HCT116 (cell line): ENCODE data around the gene ZSWIM4. TPM values are rescaled to one million over a fixed set of nuclear protein-coding genes. Genes with fewer than 3 reads are reported as not detected.

Experiments used
- ATAC-seq: fragments of 200-7000 bp; cut with Tn5 transposase; 2 replicates; pipeline ENCODE4 v1.9.1; 2020; ENCODE audit warnings: mild to moderate bottlenecking, moderate library complexity
- BruUV-seq: library from RNA; stranded (reverse); fragments of 400-500 nt; replicated peaks from 2 replicates; lab custom pipeline; 2021; lab: Mats Ljungman, UMichigan
- CTCF ChIA-PET: fragments of 300-600 bp; sonication (Branson Sonifier 250); formaldehyde crosslinking; loops from one replicate; lab custom pipeline; 2021; ENCODE audit warnings: antibody characterized with exemption; lab: Charles Lee
- POLR2A ChIA-PET: fragments of 300-600, 350-600 bp; sonication (Branson Sonifier 250); formaldehyde crosslinking; loops from one replicate; lab custom pipeline; 2021; ENCODE audit warnings: antibody characterized with exemption; lab: Charles Lee
- RAD21 ChIA-PET, 2 experiments: fragments of 300-600 bp; sonication (Branson Sonifier 250); formaldehyde crosslinking; loops; one replicate each; lab custom pipeline; 2023; ENCODE audit warnings: low total read pairs in 2 of 2; ENCODE audit not compliant: uncharacterized antibody in 2 of 2, unreplicated experiment in 2 of 2, low non-redundant PET in 1 of 2; lab: Charles Lee
- DNase-seq: peaks from one replicate; pipeline ENCODE4 v3.0.0-alpha.2; 2010; ENCODE audit warnings: low read depth, low spot score
- H2AFZ ChIP-seq: fragments of 200-600 bp; shearing (Covaris generic), sonication (generic); 2 replicates; pipeline ENCODE4 v1.6.1; 2017; ENCODE audit warnings: low read depth, mixed run types, mixed read lengths, antibody characterized with exemption, low read length; ENCODE audit not compliant: poor library complexity, severe bottlenecking
- H3K27ac ChIP-seq: 2 replicates; pipeline ENCODE4 v1.5.1; 2012; ENCODE audit warnings: low read depth, low read length
- H3K27me3 ChIP-seq: fragments of 200-600 bp; sonication (generic); 2 replicates; pipeline ENCODE4 v1.6.1; 2016; ENCODE audit warnings: mixed run types, low read length, mixed read lengths; ENCODE audit not compliant: insufficient read depth
- H3K36me3 ChIP-seq, 2 experiments: fragments of 200-500 bp in 1 of 2; fragments of 200-600 bp in 1 of 2; sonication (Bioruptor generic) in 1 of 2; sonication (generic) in 1 of 2; 2 replicates each; pipeline versions ENCODE4 v1.5.1 to v1.6.1; 2014 to 2016; ENCODE audit warnings: low read length in 2 of 2, inconsistent platforms in 1 of 2, mixed read lengths in 1 of 2, mixed run types in 1 of 2; ENCODE audit not compliant: insufficient read depth in 2 of 2, control insufficient read depth in 1 of 2
- H3K4me1 ChIP-seq, 2 experiments: fragments of 200-600 bp in 1 of 2; sonication (generic) in 1 of 2; 2 replicates each; pipeline versions ENCODE4 v1.5.1 to v1.6.1; 2012 to 2017; ENCODE audit warnings: low read length in 2 of 2, inconsistent platforms in 1 of 2, mild to moderate bottlenecking in 1 of 2, mixed read lengths in 1 of 2, mixed run types in 1 of 2, moderate library complexity in 1 of 2; ENCODE audit not compliant: insufficient read depth in 2 of 2, control insufficient read depth in 1 of 2
- H3K4me2 ChIP-seq: fragments of 200-600 bp; sonication (generic); 2 replicates; pipeline ENCODE4 v1.6.1; 2017; ENCODE audit warnings: mixed run types, low read length, mixed read lengths
- H3K4me3 ChIP-seq, 2 experiments: fragments of 200-600 bp in 1 of 2; sonication (generic) in 1 of 2; replicated peaks in 1 of 2; 2 replicates each; pipeline ENCODE4 v1.5.1; 2011 to 2016; ENCODE audit warnings: low read length in 2 of 2, control low read depth in 1 of 2, low read depth in 1 of 2, mild to moderate bottlenecking in 1 of 2, mixed read lengths in 1 of 2, mixed run types in 1 of 2
- H3K79me2 ChIP-seq: fragments of 200-600 bp; sonication (generic); 2 replicates; pipeline ENCODE4 v1.6.1; 2017; ENCODE audit warnings: mild to moderate bottlenecking, mixed run types, low read length, moderate library complexity, mixed read lengths; ENCODE audit not compliant: insufficient read depth
- H3K9ac ChIP-seq: fragments of 200-600 bp; sonication (generic); 2 replicates; pipeline ENCODE4 v1.6.1; 2016; ENCODE audit warnings: low read length, mixed read lengths
- H3K9me2 ChIP-seq: fragments of 200-600 bp; sonication (generic), shearing (Covaris generic); 2 replicates; pipeline ENCODE4 v1.6.1; 2017; ENCODE audit warnings: mixed run types, mild to moderate bottlenecking, moderate library complexity; ENCODE audit not compliant: insufficient read depth
- H3K9me3 ChIP-seq, 2 experiments: fragments of 200-500 bp in 1 of 2; fragments of 200-600 bp in 1 of 2; sonication (Bioruptor generic) in 1 of 2; sonication (generic) in 1 of 2; 2 replicates each; pipeline ENCODE4 v1.6.1; 2014 to 2017; ENCODE audit warnings: low read length in 2 of 2, mixed read lengths in 2 of 2, inconsistent platforms in 1 of 2, low read depth in 1 of 2, mild to moderate bottlenecking in 1 of 2, mixed run types in 1 of 2, moderate library complexity in 1 of 2; ENCODE audit not compliant: control insufficient read depth in 1 of 2, insufficient read depth in 1 of 2
- H4K20me1 ChIP-seq: fragments of 200-600 bp; sonication (generic), shearing (Covaris generic); 2 replicates; pipeline ENCODE4 v1.6.1; 2017; ENCODE audit warnings: mixed run types, mild to moderate bottlenecking, moderate library complexity; ENCODE audit not compliant: insufficient read depth
- CBX3 ChIP-seq: IDR thresholded peaks from 2 replicates; pipeline ENCODE4 v1.6.1; 2012; ENCODE audit warnings: low read depth
- CEBPB ChIP-seq: IDR thresholded peaks from 2 replicates; pipeline ENCODE4 v1.6.1; 2012; ENCODE audit warnings: low read depth
- EGR1 ChIP-seq: IDR thresholded peaks from 2 replicates; pipeline ENCODE4 v1.6.1; 2012; ENCODE audit warnings: low read depth
- ELF1 ChIP-seq: IDR thresholded peaks from 2 replicates; pipeline ENCODE4 v1.6.1; 2012; ENCODE audit warnings: low read depth, borderline replicate concordance
- JUND ChIP-seq: IDR thresholded peaks from 2 replicates; pipeline ENCODE4 v1.6.1; 2012
- POLR2AphosphoS5 ChIP-seq: IDR thresholded peaks from 2 replicates; pipeline ENCODE4 v1.6.1; 2011; ENCODE audit warnings: mild to moderate bottlenecking, low read depth, low read length, moderate library complexity
- RAD21 ChIP-seq: IDR thresholded peaks from 2 replicates; pipeline ENCODE4 v1.6.1; 2012; ENCODE audit warnings: low read depth, mild to moderate bottlenecking
- SIN3A ChIP-seq: IDR thresholded peaks from 2 replicates; pipeline ENCODE4 v1.6.1; 2012; ENCODE audit warnings: low read depth
- SP1 ChIP-seq: IDR thresholded peaks from 2 replicates; pipeline ENCODE4 v1.6.1; 2012; ENCODE audit warnings: low read depth
- YY1 ChIP-seq: IDR thresholded peaks from 2 replicates; pipeline ENCODE4 v1.6.1; 2011; ENCODE audit warnings: low read length, low read depth, moderate library complexity, mild to moderate bottlenecking; ENCODE audit not compliant: insufficient replicate concordance; ENCODE audit errors: extremely low read depth
- ZFX ChIP-seq: fragments of 450-650 bp; IDR thresholded peaks from 2 replicates; pipeline ENCODE4 v1.6.1; 2017
- ZNF274 ChIP-seq: fragments of 200-500 bp; sonication (Bioruptor generic); IDR thresholded peaks from 2 replicates; pipeline ENCODE4 v1.6.1; 2014; ENCODE audit warnings: mild to moderate bottlenecking, low read depth, low read length, inconsistent platforms
- intact Hi-C: fragments of 100-400 bp; cut with micrococcal nuclease; formaldehyde crosslinking; loops from 2 replicates; pipeline ENCODE4 v1.10.0; 2022
- total RNA-seq: library from RNA; stranded (reverse); gene quantifications from one replicate; pipeline ENCODE4 v1.2.1, GENCODE V29; 2021; ENCODE audit not compliant: unreplicated experiment
- TF ChIP-seq, protein P1 (sequence below): IDR thresholded peaks from 2 replicates; pipeline ENCODE4 v1.6.1; 2012; ENCODE audit warnings: low read depth

ZSWIM4 gene
- total RNA-seq, 1 experiment from 2014 or later = 9.8 TPM

DNA sequence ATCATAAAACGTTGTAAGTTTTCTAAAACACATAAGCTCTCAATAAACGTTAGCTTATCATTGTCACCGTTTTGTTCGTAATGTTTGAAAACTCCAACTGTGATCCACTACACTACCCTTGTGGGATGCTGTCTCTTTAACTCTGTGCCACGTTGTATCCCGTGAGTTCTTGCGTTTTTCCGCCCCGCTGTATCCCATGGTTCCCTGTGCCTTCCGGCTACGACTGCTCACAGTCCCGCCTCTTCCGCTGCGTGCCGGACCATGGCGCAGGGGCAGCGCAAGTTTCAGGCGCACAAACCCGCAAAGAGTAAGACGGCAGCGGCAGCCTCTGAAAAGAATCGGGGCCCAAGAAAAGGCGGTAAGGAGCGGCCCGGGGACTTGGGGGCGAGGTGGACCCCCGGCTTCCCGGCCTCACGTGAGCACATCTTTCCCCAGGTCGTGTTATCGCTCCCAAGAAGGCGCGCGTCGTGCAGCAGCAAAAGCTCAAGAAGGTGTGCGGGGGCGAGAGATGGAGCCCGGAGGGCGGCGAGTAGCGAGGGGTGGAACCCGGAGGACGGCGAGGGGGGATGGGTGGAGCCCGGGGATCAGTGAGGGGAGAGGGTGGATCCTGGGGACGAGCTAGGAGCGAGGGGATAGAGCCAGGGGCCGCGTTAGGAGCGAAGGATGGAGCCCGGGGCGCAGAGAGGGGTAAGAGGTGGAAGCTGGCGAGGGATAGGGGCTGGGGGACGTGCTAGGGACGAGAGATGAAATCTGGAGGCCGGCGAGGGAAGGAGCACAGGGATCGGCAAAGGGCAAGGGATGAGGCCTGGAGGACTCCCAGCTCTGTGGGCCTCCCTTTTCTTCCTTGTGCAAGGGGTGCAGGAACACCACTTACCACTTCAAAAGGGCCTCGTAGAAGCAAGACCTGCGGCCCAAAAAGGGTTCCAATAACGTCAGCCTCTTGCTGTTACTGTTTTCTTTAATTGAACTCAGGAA lies 20.7 kb upstream of the ZSWIM4 start, which contains the start of gene C19orf53 (continued):
- TF ChIP-seq, protein P1, sequence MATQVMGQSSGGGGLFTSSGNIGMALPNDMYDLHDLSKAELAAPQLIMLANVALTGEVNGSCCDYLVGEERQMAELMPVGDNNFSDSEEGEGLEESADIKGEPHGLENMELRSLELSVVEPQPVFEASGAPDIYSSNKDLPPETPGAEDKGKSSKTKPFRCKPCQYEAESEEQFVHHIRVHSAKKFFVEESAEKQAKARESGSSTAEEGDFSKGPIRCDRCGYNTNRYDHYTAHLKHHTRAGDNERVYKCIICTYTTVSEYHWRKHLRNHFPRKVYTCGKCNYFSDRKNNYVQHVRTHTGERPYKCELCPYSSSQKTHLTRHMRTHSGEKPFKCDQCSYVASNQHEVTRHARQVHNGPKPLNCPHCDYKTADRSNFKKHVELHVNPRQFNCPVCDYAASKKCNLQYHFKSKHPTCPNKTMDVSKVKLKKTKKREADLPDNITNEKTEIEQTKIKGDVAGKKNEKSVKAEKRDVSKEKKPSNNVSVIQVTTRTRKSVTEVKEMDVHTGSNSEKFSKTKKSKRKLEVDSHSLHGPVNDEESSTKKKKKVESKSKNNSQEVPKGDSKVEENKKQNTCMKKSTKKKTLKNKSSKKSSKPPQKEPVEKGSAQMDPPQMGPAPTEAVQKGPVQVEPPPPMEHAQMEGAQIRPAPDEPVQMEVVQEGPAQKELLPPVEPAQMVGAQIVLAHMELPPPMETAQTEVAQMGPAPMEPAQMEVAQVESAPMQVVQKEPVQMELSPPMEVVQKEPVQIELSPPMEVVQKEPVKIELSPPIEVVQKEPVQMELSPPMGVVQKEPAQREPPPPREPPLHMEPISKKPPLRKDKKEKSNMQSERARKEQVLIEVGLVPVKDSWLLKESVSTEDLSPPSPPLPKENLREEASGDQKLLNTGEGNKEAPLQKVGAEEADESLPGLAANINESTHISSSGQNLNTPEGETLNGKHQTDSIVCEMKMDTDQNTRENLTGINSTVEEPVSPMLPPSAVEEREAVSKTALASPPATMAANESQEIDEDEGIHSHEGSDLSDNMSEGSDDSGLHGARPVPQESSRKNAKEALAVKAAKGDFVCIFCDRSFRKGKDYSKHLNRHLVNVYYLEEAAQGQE = no peak
- no peak for TF ChIP-seq ZNF274

DNA sequence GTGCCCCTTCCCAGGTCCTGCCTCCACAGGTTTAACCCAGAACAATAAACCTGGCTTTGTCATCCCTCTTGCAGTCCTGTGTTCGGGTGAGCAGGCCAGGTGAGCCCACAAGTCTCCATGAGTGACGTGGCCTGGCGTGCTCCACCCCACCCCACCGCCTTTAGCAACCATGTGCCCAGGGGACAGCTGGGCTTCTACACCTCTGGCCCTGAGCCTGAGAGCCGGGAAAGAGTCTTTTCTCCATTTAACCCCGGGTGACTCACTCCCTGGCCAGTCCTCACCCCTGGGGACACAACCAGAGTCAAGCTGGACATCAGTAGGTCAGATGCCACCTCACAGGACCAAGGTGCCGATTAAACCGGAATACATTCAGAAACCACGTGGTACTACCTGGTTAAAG lies 16.8 kb upstream of the ZSWIM4 start:
- H3K27ac ChIP-seq = no peak overlapping the region
- no peak overlapping the region for H3K4me3 ChIP-seq
- no peak overlapping the region for H3K4me2 ChIP-seq
- no peak overlapping the region for H3K9ac ChIP-seq
- peaks cover 29 to 34% of the 10 kb centered on the region in 2 experiments for H3K4me1 ChIP-seq
- peaks cover 39% of the 10 kb centered on the region for H3K79me2 ChIP-seq
- H3K27me3 ChIP-seq = no peaks in the 10 kb centered on the region
- no peaks in the 10 kb centered on the region for H3K9me3 ChIP-seq
- H4K20me1 ChIP-seq = no peaks in the 10 kb centered on the region
- ChIA-PET POLR2A (no interaction called here), CTCF (no interaction called here), RAD21 (no interaction called here)
- DNase-seq = no peak
- intact Hi-C loops = no loop called here
- H3K9me2 ChIP-seq = no peaks in the 10 kb centered on the region
- no TSS peak for BruUV-seq
- peaks cover 13 to 23% of the 10 kb centered on the region in 2 experiments; a peak in 3 of 4 replicates for H3K36me3 ChIP-seq
- no peak for ATAC-seq
- H2AFZ ChIP-seq = no peak overlapping the region
- TF ChIP-seq, protein P1 = no peak
- TF ChIP-seq ZFX (no peak), RAD21 (no peak), POLR2AphosphoS5 (no peak; the same call in 1 of the 2 replicates), YY1 (no peak), ELF1 (no peak), ZNF274 (no peak), JUND (no peak), SIN3A (no peak), EGR1 (no peak), SP1 (no peak), CBX3 (no peak), CEBPB (no peak)
